ENCODE data around the gene RPL29. TPM values are rescaled to one million over a fixed set of nuclear protein-coding genes. Genes with fewer than 3 reads are reported as not detected.

RPL29 gene
- total and polyA plus RNA-seq, 2 of the 13 experiments (the other 11 are each of a cell fraction or from before 2014, with no cell fraction given): 1,348 to 2,263 TPM

DNA sequence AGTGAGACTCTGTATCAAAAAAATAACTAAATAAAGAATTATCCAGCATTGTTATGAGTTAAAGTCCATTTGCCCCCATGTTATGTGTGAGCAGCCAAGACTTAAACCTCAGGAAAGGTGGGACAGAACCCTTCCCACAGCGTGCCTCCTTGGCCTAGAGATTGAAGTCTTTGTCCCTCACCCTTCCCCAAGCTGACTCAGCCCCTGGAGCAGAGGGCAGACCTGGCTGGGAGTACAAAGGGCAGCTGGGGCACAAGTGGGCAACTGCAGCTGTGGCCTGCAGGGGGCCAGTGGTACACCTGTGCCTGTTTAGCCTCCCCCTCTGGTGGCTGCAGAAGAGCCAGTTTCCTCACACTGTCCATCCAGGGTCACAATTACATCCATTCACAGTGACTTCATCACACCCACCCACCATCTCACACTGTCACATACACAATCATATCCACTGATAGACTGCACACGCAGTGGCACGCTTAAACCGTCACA lies 13.3 kb downstream of the RPL29 start (continued):
- TF ChIP-seq, protein P1, sequence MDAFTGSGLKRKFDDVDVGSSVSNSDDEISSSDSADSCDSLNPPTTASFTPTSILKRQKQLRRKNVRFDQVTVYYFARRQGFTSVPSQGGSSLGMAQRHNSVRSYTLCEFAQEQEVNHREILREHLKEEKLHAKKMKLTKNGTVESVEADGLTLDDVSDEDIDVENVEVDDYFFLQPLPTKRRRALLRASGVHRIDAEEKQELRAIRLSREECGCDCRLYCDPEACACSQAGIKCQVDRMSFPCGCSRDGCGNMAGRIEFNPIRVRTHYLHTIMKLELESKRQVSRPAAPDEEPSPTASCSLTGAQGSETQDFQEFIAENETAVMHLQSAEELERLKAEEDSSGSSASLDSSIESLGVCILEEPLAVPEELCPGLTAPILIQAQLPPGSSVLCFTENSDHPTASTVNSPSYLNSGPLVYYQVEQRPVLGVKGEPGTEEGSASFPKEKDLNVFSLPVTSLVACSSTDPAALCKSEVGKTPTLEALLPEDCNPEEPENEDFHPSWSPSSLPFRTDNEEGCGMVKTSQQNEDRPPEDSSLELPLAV (CRISPR knock-in tag; conservative IDR thresholded peaks at IDR 0.05; ENCODE audit: low read depth): no peak
- no peak for TF ChIP-seq ZNF691 (CRISPR knock-in tag; IDR thresholded peaks at IDR 0.05; ENCODE audit: borderline replicate concordance, low read depth)
- no peak for TF ChIP-seq NKX3-1 (CRISPR knock-in tag; IDR thresholded peaks at IDR 0.05)
- TF ChIP-seq, protein P2, sequence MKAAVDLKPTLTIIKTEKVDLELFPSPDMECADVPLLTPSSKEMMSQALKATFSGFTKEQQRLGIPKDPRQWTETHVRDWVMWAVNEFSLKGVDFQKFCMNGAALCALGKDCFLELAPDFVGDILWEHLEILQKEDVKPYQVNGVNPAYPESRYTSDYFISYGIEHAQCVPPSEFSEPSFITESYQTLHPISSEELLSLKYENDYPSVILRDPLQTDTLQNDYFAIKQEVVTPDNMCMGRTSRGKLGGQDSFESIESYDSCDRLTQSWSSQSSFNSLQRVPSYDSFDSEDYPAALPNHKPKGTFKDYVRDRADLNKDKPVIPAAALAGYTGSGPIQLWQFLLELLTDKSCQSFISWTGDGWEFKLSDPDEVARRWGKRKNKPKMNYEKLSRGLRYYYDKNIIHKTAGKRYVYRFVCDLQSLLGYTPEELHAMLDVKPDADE (CRISPR knock-in tag; IDR thresholded peaks at IDR 0.05): no peak
- TF ChIP-seq ZBTB7A (CRISPR knock-in tag; IDR thresholded peaks at IDR 0.05): 0 out of 2 replicates have a peak, but pooled peaks have one; percentile 81
- TF ChIP-seq ZNF510 (CRISPR knock-in tag; IDR thresholded peaks at IDR 0.05; ENCODE audit: low read depth): peak; percentile 19; the same call in 1 of the 2 replicates
- no peak; the same call in 1 of the 2 replicates for TF ChIP-seq ZMYM4 (CRISPR knock-in tag; IDR thresholded peaks at IDR 0.05)
- TF ChIP-seq ZNF281 (CRISPR knock-in tag; IDR thresholded peaks at IDR 0.05; ENCODE audit: borderline replicate concordance): peak; percentile 72; the same call in 1 of the 2 replicates
- TF ChIP-seq ZNF124 (CRISPR knock-in tag; IDR thresholded peaks at IDR 0.05): peak; percentile 67; the same call in 1 of the 2 replicates
- no peak for TF ChIP-seq ZNF354B (CRISPR knock-in tag; IDR thresholded peaks at IDR 0.05)
- TF ChIP-seq NFE2L1 (CRISPR knock-in tag; IDR thresholded peaks at IDR 0.05; ENCODE audit: borderline replicate concordance): no peak
- TF ChIP-seq, protein P3, sequence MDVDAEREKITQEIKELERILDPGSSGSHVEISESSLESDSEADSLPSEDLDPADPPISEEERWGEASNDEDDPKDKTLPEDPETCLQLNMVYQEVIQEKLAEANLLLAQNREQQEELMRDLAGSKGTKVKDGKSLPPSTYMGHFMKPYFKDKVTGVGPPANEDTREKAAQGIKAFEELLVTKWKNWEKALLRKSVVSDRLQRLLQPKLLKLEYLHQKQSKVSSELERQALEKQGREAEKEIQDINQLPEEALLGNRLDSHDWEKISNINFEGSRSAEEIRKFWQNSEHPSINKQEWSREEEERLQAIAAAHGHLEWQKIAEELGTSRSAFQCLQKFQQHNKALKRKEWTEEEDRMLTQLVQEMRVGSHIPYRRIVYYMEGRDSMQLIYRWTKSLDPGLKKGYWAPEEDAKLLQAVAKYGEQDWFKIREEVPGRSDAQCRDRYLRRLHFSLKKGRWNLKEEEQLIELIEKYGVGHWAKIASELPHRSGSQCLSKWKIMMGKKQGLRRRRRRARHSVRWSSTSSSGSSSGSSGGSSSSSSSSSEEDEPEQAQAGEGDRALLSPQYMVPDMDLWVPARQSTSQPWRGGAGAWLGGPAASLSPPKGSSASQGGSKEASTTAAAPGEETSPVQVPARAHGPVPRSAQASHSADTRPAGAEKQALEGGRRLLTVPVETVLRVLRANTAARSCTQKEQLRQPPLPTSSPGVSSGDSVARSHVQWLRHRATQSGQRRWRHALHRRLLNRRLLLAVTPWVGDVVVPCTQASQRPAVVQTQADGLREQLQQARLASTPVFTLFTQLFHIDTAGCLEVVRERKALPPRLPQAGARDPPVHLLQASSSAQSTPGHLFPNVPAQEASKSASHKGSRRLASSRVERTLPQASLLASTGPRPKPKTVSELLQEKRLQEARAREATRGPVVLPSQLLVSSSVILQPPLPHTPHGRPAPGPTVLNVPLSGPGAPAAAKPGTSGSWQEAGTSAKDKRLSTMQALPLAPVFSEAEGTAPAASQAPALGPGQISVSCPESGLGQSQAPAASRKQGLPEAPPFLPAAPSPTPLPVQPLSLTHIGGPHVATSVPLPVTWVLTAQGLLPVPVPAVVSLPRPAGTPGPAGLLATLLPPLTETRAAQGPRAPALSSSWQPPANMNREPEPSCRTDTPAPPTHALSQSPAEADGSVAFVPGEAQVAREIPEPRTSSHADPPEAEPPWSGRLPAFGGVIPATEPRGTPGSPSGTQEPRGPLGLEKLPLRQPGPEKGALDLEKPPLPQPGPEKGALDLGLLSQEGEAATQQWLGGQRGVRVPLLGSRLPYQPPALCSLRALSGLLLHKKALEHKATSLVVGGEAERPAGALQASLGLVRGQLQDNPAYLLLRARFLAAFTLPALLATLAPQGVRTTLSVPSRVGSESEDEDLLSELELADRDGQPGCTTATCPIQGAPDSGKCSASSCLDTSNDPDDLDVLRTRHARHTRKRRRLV (CRISPR knock-in tag; IDR thresholded peaks at IDR 0.05): no peak
- no peak for TF ChIP-seq ZNF263 (CRISPR knock-in tag; IDR thresholded peaks at IDR 0.05)
- TF ChIP-seq ZNF180 (CRISPR knock-in tag; IDR thresholded peaks at IDR 0.05; ENCODE audit: borderline replicate concordance, low read depth): no peak
- no peak; the same call in 1 of the 2 replicates for TF ChIP-seq ZNF446 (CRISPR knock-in tag; IDR thresholded peaks at IDR 0.05)
- no peak for TF ChIP-seq ZNF530 (CRISPR knock-in tag; IDR thresholded peaks at IDR 0.05; ENCODE audit: low read depth)

Measured in HepG2 (cell line).